Fibroblast of peridontal ligament (primary cell): ENCODE results near the gene VASP.
A peak's percentile ranks its signal among the peaks of the same experiment; 100 is the strongest.

Experiments used
- DNase-seq: peaks from one replicate; pipeline ENCODE4 v3.0.0-alpha.2; 2010; ENCODE audit errors: extremely low read depth

The VASP gene

GRCh38 chr19:45554481-45554880, 47.2 kb downstream of the VASP start:
- DNase-seq, result no peak

GRCh38 chr19:45556835-45557234, 49.6 kb downstream of the VASP start:
- DNase-seq, result no peak

GRCh38 chr19:45558399-45558878, 51.2 kb downstream of the VASP start:
- peak; percentile 43 for DNase-seq

- DNase-seq, result no peak
These were observed 52.8 kb downstream of the VASP start for GRCh38 chr19:45560038-45560437.

GRCh38 chr19:45560686-45561085, 53.4 kb downstream of the VASP start:
- no peak for DNase-seq

GRCh38 chr19:45564131-45564780, 57.0 kb downstream of the VASP start:
- DNase-seq, result no peak

GRCh38 chr19:45567609-45568008, 60.3 kb downstream of the VASP start:
- no peak for DNase-seq

GRCh38 chr19:45568732-45569131, 61.5 kb downstream of the VASP start:
- DNase-seq, result peak; percentile 57

- peak; percentile 31 for DNase-seq
These were observed 62.5 kb downstream of the VASP start for GRCh38 chr19:45569619-45570421.

GRCh38 chr19:45571457-45572220, 64.4 kb downstream of the VASP start:
- DNase-seq, result no peak

- no peak for DNase-seq
These were observed 67.2 kb downstream of the VASP start for GRCh38 chr19:45574526-45574925.

- no peak for DNase-seq
These were observed 67.9 kb downstream of the VASP start for GRCh38 chr19:45575216-45575615.
